Suprapubic skin (tissue), 4 donors: ENCODE data around the gene DBNDD1.

Experiments
- CTCF ChIP-seq, 2 donors: fragments of 200-600 bp in 1 of 2; fragments of 450-650 bp in 1 of 2; sonication (generic) in 1 of 2; IDR thresholded peaks; one replicate each; pipeline ENCODE4 v1.5.1; 2016 to 2019; ENCODE audit warnings: antibody characterized with exemption in 2 of 2, mild to moderate bottlenecking in 1 of 2, moderate library complexity in 1 of 2
- POLR2A ChIP-seq, 2 donors: fragments of 450-650 bp; IDR thresholded peaks; one replicate each; pipeline ENCODE4 v1.6.1; 2017; ENCODE audit warnings: antibody characterized with exemption in 2 of 2, mild to moderate bottlenecking in 2 of 2, moderate library complexity in 2 of 2
- POLR2AphosphoS5 ChIP-seq, 3 donors: sonication (generic); formaldehyde crosslinking; IDR thresholded peaks; one replicate each; pipeline ENCODE4 v1.6.1; 2017; ENCODE audit warnings: antibody characterized with exemption in 3 of 3

GRCh38 chr16:90011508-90011819, 7.8 kb downstream of the DBNDD1 start:
- TF ChIP-seq CTCF (IDR thresholded peaks at IDR 0.05) (no peak), POLR2AphosphoS5 (IDR thresholded peaks at IDR 0.05) (no peak), POLR2A (IDR thresholded peaks at IDR 0.05) (no peak)
